SU-DHL-6 (cell line): ENCODE measurements around the gene RASL11B.

Experiments
- EZH2phosphoT487 ChIP-seq: fragments of 200-600 bp; sonication (generic), shearing (Covaris generic); conservative IDR thresholded peaks from 2 replicates; pipeline ENCODE4 v1.6.1; 2018; ENCODE audit warnings: mild to moderate bottlenecking, antibody characterized with exemption, low read length, moderate library complexity, mixed read lengths
- TF ChIP-seq, protein P1 (sequence below): fragments of 200-600 bp; sonication (generic); IDR thresholded peaks from one replicate; pipeline ENCODE4 v1.5.1; 2017; ENCODE audit warnings: antibody characterized with exemption, mild to moderate bottlenecking, low read length, moderate library complexity; ENCODE audit not compliant: insufficient read depth, poor library complexity, severe bottlenecking

DNA sequence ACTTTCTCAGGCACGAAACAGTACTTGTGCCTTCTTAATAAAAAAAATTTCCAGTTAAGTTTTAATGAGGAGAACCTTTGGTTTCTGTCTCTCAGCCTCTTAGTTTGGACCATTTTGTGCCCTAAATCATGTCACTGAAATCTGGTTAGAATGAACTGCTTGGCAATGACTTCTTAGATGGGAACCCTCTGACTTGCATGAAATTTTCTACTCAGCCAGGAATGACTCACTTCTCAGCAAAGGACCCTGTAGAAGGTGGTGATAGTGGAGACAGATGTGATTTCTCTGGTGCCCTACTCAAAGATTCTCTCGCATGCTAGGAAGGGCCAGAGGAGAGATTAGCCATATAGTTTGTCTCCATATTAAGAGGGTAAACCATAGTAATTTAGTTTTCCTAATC lies 50.5 kb downstream of the RASL11B start:
- TF ChIP-seq, protein P1, sequence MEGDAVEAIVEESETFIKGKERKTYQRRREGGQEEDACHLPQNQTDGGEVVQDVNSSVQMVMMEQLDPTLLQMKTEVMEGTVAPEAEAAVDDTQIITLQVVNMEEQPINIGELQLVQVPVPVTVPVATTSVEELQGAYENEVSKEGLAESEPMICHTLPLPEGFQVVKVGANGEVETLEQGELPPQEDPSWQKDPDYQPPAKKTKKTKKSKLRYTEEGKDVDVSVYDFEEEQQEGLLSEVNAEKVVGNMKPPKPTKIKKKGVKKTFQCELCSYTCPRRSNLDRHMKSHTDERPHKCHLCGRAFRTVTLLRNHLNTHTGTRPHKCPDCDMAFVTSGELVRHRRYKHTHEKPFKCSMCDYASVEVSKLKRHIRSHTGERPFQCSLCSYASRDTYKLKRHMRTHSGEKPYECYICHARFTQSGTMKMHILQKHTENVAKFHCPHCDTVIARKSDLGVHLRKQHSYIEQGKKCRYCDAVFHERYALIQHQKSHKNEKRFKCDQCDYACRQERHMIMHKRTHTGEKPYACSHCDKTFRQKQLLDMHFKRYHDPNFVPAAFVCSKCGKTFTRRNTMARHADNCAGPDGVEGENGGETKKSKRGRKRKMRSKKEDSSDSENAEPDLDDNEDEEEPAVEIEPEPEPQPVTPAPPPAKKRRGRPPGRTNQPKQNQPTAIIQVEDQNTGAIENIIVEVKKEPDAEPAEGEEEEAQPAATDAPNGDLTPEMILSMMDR: no peak
- TF ChIP-seq EZH2phosphoT487: no peak
